ENCODE data around the gene DYNC1LI2. TPM values are rescaled to one million over a fixed set of nuclear protein-coding genes. Genes with fewer than 3 reads are reported as not detected.

DYNC1LI2 gene
- total RNA-seq, 1 experiment from 2014 or later = 92.8 TPM

- intact Hi-C loops (cut with micrococcal nuclease) = no loop called here
- Histone ChIP-seq H3K9me2 (ENCODE audit: insufficient read depth) (no peaks in the 10 kb centered on the region), H3K9ac (ENCODE audit: low read length) (no peak overlapping the region), H3K27me3 (ENCODE audit: insufficient read depth, low read length) (no peaks in the 10 kb centered on the region), H4K20me1 (ENCODE audit: insufficient read depth) (no peaks in the 10 kb centered on the region; the same call in 1 of the 2 replicates), H3K27ac (ENCODE audit: low read depth, low read length) (no peak overlapping the region), H2AFZ (ENCODE audit: low read depth, low read length, poor library complexity, severe bottlenecking) (no peak overlapping the region), H3K4me2 (ENCODE audit: low read length) (no peak overlapping the region), H3K4me3 (replicated peaks in 1 of 2; ENCODE audit: low read depth in 1 of 2, low read length in 2 of 2) (no peak overlapping the region), H3K4me1 (ENCODE audit: control insufficient read depth in 1 of 2, insufficient read depth in 2 of 2, low read length in 2 of 2) (peaks cover 6 to 20% of the 10 kb centered on the region in 2 experiments; a peak in 3 of 4 replicates), H3K9me3 (ENCODE audit: control insufficient read depth in 1 of 2, insufficient read depth in 1 of 2, low read depth in 1 of 2, low read length in 2 of 2) (no peaks in the 10 kb centered on the region), H3K36me3 (ENCODE audit: control insufficient read depth in 1 of 2, insufficient read depth in 2 of 2, low read length in 2 of 2) (no peaks in the 10 kb centered on the region), H3K79me2 (ENCODE audit: insufficient read depth, low read length) (peaks cover 70% of the 10 kb centered on the region)
- POLR2A ChIA-PET = no interaction called here
- DNase-seq (ENCODE audit: low read depth, low spot score) (no peak), ATAC-seq (no peak)
- CTCF ChIA-PET = no interaction called here
- no peak for TF ChIP-seq EZH2 (IDR thresholded peaks at IDR 0.05)
- TF ChIP-seq CTCF (IDR thresholded peaks at IDR 0.05 in 2 of 3, conservative IDR thresholded peaks at IDR 0.05 in 1 of 3; ENCODE audit: borderline replicate concordance in 1 of 3, insufficient read depth in 1 of 3, low read depth in 2 of 3, low read length in 2 of 3) = no peak
- no peak for TF ChIP-seq TCF7L2 (IDR thresholded peaks at IDR 0.05; ENCODE audit: borderline replicate concordance, extremely low read depth, insufficient read depth, insufficient read length)
- TF ChIP-seq SIN3A (IDR thresholded peaks at IDR 0.05; ENCODE audit: low read depth) = no peak
- TF ChIP-seq ELF1 (IDR thresholded peaks at IDR 0.05; ENCODE audit: borderline replicate concordance, low read depth) = no peak
- no peak for TF ChIP-seq SP1 (IDR thresholded peaks at IDR 0.05; ENCODE audit: low read depth)
- TF ChIP-seq CBX3 (IDR thresholded peaks at IDR 0.05; ENCODE audit: low read depth) = no peak
- no peak for TF ChIP-seq ZBTB33 (IDR thresholded peaks at IDR 0.05; ENCODE audit: extremely low read depth, insufficient replicate concordance, low read length)
- TF ChIP-seq YY1 (IDR thresholded peaks at IDR 0.05; ENCODE audit: extremely low read depth, insufficient replicate concordance, low read depth, low read length) = no peak
- TF ChIP-seq POLR2AphosphoS5 (IDR thresholded peaks at IDR 0.05; ENCODE audit: low read depth, low read length) = no peak
- TF ChIP-seq RAD21 (IDR thresholded peaks at IDR 0.05; ENCODE audit: low read depth) = no peak
- no peak for TF ChIP-seq REST (IDR thresholded peaks at IDR 0.05; ENCODE audit: low read depth)
- no peak for TF ChIP-seq ZFX (IDR thresholded peaks at IDR 0.05)
- TF ChIP-seq FOSL1 (IDR thresholded peaks at IDR 0.05; ENCODE audit: low read depth) = no peak
- TF ChIP-seq ATF3 (IDR thresholded peaks at IDR 0.05) = no peak
- TF ChIP-seq JUND (IDR thresholded peaks at IDR 0.05) = no peak
- no peak for TF ChIP-seq ZNF274 (IDR thresholded peaks at IDR 0.05; ENCODE audit: low read depth, low read length)
- TF ChIP-seq POLR2A (IDR thresholded peaks at IDR 0.05; ENCODE audit: borderline replicate concordance, extremely low read depth, insufficient read depth, insufficient read length) = no peak
- no peak for TF ChIP-seq MAX (IDR thresholded peaks at IDR 0.05)
- no peak for TF ChIP-seq EZH2phosphoT487 (IDR thresholded peaks at IDR 0.05; ENCODE audit: borderline replicate concordance)
- BruUV-seq (replicated peaks) = no TSS peak
- RAD21 ChIA-PET (ENCODE audit: low non-redundant PET in 1 of 2, low total read pairs in 2 of 2, uncharacterized antibody in 2 of 2, unreplicated experiment in 2 of 2) = no interaction called here
These were observed 58.3 kb downstream of the DYNC1LI2 start for GRCh38 chr16:66693149-66693548.

Measured in HCT116 (cell line).